HG02970 (cell line): Measurements from ENCODE around the gene TLR8.
"Not testable (repeated sequence)": the region's sequence is repeated elsewhere in the genome, so short reads cannot be mapped to it uniquely, and the experiment has no call there.

Experiments
- ATAC-seq: cut with Tn5 transposase; IDR thresholded peaks from one replicate; pipeline ENCODE4 v1.9.1; 2021; ENCODE audit warnings: mild to moderate bottlenecking, moderate library complexity, moderate number of reproducible peaks; ENCODE audit not compliant: unreplicated experiment, low FRiP score

Gene TLR8

GRCh38 chrX:12944452-12944851 lies 38.0 kb downstream of the TLR8 start:
- not testable (repeated sequence) for ATAC-seq

GRCh38 chrX:12945494-12945893 lies 39.1 kb downstream of the TLR8 start:
- ATAC-seq = no peak

GRCh38 chrX:12946406-12946805 lies 40.0 kb downstream of the TLR8 start:
- no peak for ATAC-seq

GRCh38 chrX:12946838-12947544 lies 40.6 kb downstream of the TLR8 start:
- no peak for ATAC-seq

- no peak for ATAC-seq
Measured at GRCh38 chrX:12947545-12948235, 41.3 kb downstream of the TLR8 start.

GRCh38 chrX:12948495-12948894 lies 42.1 kb downstream of the TLR8 start:
- no peak for ATAC-seq

- no peak for ATAC-seq
Measured at GRCh38 chrX:12949205-12949926, 42.9 kb downstream of the TLR8 start.

- ATAC-seq = peak; percentile 59
Measured at GRCh38 chrX:12949927-12950656, 43.7 kb downstream of the TLR8 start.

GRCh38 chrX:12950851-12951594 lies 44.6 kb downstream of the TLR8 start:
- no peak for ATAC-seq

GRCh38 chrX:12951595-12951975 lies 45.2 kb downstream of the TLR8 start:
- no peak for ATAC-seq

GRCh38 chrX:12953420-12953819 lies 47.0 kb downstream of the TLR8 start:
- no peak for ATAC-seq

GRCh38 chrX:12954376-12954775 lies 48.0 kb downstream of the TLR8 start:
- no peak for ATAC-seq

- no peak for ATAC-seq
Measured at GRCh38 chrX:12954981-12955380, 48.6 kb downstream of the TLR8 start.

GRCh38 chrX:12955882-12956703 lies 49.7 kb downstream of the TLR8 start:
- peak; percentile 38 for ATAC-seq

- ATAC-seq = peak; percentile 44
Measured at GRCh38 chrX:12956704-12957534, 50.5 kb downstream of the TLR8 start.

- no peak for ATAC-seq
Measured at GRCh38 chrX:12958059-12958458, 51.6 kb downstream of the TLR8 start.

GRCh38 chrX:12958461-12958860 lies 52.0 kb downstream of the TLR8 start:
- no peak for ATAC-seq

GRCh38 chrX:12961196-12961718 lies 54.8 kb downstream of the TLR8 start:
- no peak for ATAC-seq
